HepG2 (cell line): ENCODE results near the gene JAKMIP2. TPM values are rescaled to one million over a fixed set of nuclear protein-coding genes. Genes with fewer than 3 reads are reported as not detected.

Experiments used
- GLI4 ChIP-seq: sonication (generic); formaldehyde crosslinking; IDR thresholded peaks from 2 replicates; pipeline ENCODE4 v1.5.1; 2020; ENCODE audit warnings: missing genetic modification reagents, mild to moderate bottlenecking, moderate library complexity, borderline replicate concordance
- MAFG ChIP-seq: sonication (generic); formaldehyde crosslinking; IDR thresholded peaks from 2 replicates; pipeline ENCODE4 v1.5.1; 2020; ENCODE audit warnings: mild to moderate bottlenecking, missing genetic modification reagents
- MBD4 ChIP-seq: IDR thresholded peaks from 2 replicates; pipeline ENCODE4 v1.6.1; 2012; ENCODE audit warnings: low read length, inconsistent platforms, borderline replicate concordance
- MEF2D ChIP-seq: sonication (generic); formaldehyde crosslinking; IDR thresholded peaks from 2 replicates; pipeline ENCODE4 v1.5.1; 2020; ENCODE audit warnings: mild to moderate bottlenecking, missing genetic modification reagents
- RARA ChIP-seq: IDR thresholded peaks from 2 replicates; pipeline ENCODE4 v1.6.1; 2016; ENCODE audit warnings: missing genetic modification reagents, missing compliant biosample characterization
- RARG ChIP-seq: sonication (generic); formaldehyde crosslinking; IDR thresholded peaks from 2 replicates; pipeline ENCODE4 v1.4.0; 2020; ENCODE audit warnings: low read depth, mild to moderate bottlenecking, missing genetic modification reagents
- YEATS4 ChIP-seq: sonication (generic); formaldehyde crosslinking; IDR thresholded peaks from 2 replicates; pipeline ENCODE4 v1.4.0; 2020; ENCODE audit warnings: missing genetic modification reagents, borderline replicate concordance
- ZFP41 ChIP-seq: sonication (generic); formaldehyde crosslinking; IDR thresholded peaks from 2 replicates; pipeline ENCODE4 v1.4.0; 2020; ENCODE audit warnings: mild to moderate bottlenecking, missing genetic modification reagents, borderline replicate concordance
- ZNF205 ChIP-seq: IDR thresholded peaks from 2 replicates; pipeline ENCODE4 v1.6.1; 2018; ENCODE audit warnings: missing biosample characterization, missing genetic modification reagents
- ZNF30 ChIP-seq: sonication (generic); formaldehyde crosslinking; IDR thresholded peaks from 2 replicates; pipeline ENCODE4 v1.5.0; 2020; ENCODE audit warnings: mild to moderate bottlenecking, missing genetic modification reagents
- ZNF383 ChIP-seq: sonication (generic); formaldehyde crosslinking; IDR thresholded peaks from 2 replicates; pipeline ENCODE4 v1.4.0; 2020; ENCODE audit warnings: missing genetic modification reagents, mild to moderate bottlenecking, borderline replicate concordance
- ZNF407 ChIP-seq: sonication (generic); formaldehyde crosslinking; IDR thresholded peaks from one replicate; pipeline ENCODE4 v1.5.1; 2020; ENCODE audit warnings: mild to moderate bottlenecking, missing genetic modification reagents; ENCODE audit errors: not compliant biosample characterization
- ZNF496 ChIP-seq: sonication (generic); formaldehyde crosslinking; IDR thresholded peaks from 2 replicates; pipeline ENCODE4 v1.8.1; 2023; ENCODE audit warnings: mild to moderate bottlenecking, moderate library complexity, missing genetic modification reagents; ENCODE audit not compliant: insufficient replicate concordance
- polyA plus RNA-seq, 8 experiments: library from polyadenylated mRNA; depleted of rRNA in 3 of 8; stranded (reverse) in 7 of 8; unstranded in 1 of 8; fragments of >200 nt; fragmentation: Illumina TruSeq in 4 of 8; extraction: Trizol in 4 of 8; gene quantifications; 2 replicates each; pipeline versions ENCODE4 v1.2.1 to v1.2.3, GENCODE V29; 2011 to 2016; ENCODE audit warnings: low read depth in 4 of 8, missing spikeins in 1 of 8, mixed read lengths in 1 of 8; ENCODE audit not compliant: insufficient read depth in 1 of 8
- total RNA-seq, 5 experiments: library from RNA; depleted of rRNA; stranded (reverse); fragments of >200 nt; fragmentation: Illumina TruSeq; extraction: Trizol; gene quantifications; 2 replicates each; pipeline ENCODE4 v1.2.3, GENCODE V29; 2016; ENCODE audit warnings: low read depth in 1 of 5

JAKMIP2 gene
- total and polyA plus RNA-seq, 2 of the 13 experiments (the other 11 are each of a cell fraction or from before 2014, with no cell fraction given), result 0.04 to 2.1 TPM

GRCh38 chr5:147613359-147613758 is 169.2 kb downstream of the JAKMIP2 start (continued):
- TF ChIP-seq ZNF407 (CRISPR knock-in tag) (no peak), ZNF205 (CRISPR knock-in tag) (no peak), MEF2D (CRISPR knock-in tag) (no peak), ZNF30 (CRISPR knock-in tag) (no peak), MBD4 (no peak), GLI4 (CRISPR knock-in tag) (no peak), ZFP41 (CRISPR knock-in tag) (no peak), YEATS4 (CRISPR knock-in tag) (no peak), RARA (CRISPR knock-in tag) (no peak), ZNF383 (no peak), MAFG (CRISPR knock-in tag) (no peak), RARG (CRISPR knock-in tag) (no peak), ZNF496 (CRISPR knock-in tag) (no peak)
- TF ChIP-seq, all 625 proteins: peak for 0
